ENCODE measurements around the gene STK16. TPM values are rescaled to one million over a fixed set of nuclear protein-coding genes. Genes with fewer than 3 reads are reported as not detected.

The STK16 gene
- total and polyA plus RNA-seq, 2 of the 13 experiments (the other 11 are each of a cell fraction or from before 2014, with no cell fraction given), result 28.0 to 50.9 TPM

DNA sequence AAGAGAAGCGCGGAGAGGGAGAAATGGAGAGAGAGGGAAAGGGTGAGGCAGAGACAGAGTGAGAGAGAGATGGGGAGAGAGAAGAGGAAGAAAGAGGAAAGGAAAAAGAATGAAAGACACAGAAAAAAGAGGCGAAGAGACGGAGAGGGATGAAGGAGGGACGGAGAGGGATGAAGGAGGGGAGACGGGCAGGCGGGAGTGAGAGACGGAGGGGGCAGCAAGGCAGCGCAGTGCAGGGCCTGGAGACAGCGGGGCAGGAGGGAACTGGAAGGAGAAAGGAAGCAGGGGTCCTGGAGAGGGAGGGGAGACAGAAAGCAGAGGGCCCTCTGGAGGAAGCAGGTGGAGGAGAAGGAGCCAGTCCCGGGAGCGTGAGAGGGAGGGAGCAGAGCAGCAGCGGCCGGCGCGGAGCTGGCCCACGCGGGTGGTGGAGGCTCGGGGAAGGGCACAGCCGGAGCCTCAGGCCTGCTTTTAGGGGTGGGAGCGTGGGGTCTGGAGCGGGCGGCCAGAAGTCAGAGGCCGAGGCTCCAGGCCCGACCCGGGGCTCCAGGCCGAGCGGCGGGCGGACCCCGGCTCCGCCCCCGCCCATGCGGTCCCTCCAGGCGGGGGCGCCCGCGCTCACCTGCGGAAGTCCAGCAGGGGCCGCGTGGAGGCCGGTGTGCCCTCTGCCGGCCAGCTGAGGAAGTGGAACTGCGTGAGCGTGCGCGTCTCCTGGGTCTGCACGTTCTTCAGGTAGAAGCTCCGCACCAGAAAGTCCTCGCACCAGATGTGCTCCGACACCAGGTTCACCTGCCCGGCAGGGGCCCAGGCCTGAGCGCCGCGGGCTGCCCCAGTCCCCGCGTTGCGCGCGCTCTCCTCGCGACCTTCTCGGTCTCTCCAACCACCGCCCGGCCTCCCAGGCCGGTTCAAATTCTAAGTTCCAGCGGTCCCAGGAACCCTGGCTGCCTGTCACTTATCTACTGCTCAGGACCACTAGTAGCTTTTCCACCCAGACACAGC, 49.4 kb downstream of the STK16 start (continued):
- TF ChIP-seq, protein P1, sequence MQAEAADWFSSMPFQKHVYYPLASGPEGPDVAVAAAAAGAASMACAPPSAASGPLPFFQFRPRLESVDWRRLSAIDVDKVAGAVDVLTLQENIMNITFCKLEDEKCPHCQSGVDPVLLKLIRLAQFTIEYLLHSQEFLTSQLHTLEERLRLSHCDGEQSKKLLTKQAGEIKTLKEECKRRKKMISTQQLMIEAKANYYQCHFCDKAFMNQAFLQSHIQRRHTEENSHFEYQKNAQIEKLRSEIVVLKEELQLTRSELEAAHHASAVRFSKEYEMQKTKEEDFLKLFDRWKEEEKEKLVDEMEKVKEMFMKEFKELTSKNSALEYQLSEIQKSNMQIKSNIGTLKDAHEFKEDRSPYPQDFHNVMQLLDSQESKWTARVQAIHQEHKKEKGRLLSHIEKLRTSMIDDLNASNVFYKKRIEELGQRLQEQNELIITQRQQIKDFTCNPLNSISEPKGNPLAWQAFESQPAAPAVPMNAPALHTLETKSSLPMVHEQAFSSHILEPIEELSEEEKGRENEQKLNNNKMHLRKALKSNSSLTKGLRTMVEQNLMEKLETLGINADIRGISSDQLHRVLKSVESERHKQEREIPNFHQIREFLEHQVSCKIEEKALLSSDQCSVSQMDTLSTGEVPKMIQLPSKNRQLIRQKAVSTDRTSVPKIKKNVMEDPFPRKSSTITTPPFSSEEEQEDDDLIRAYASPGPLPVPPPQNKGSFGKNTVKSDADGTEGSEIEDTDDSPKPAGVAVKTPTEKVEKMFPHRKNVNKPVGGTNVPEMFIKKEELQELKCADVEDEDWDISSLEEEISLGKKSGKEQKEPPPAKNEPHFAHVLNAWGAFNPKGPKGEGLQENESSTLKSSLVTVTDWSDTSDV (CRISPR knock-in tag; IDR thresholded peaks at IDR 0.05), result no peak
- TF ChIP-seq, protein P2, sequence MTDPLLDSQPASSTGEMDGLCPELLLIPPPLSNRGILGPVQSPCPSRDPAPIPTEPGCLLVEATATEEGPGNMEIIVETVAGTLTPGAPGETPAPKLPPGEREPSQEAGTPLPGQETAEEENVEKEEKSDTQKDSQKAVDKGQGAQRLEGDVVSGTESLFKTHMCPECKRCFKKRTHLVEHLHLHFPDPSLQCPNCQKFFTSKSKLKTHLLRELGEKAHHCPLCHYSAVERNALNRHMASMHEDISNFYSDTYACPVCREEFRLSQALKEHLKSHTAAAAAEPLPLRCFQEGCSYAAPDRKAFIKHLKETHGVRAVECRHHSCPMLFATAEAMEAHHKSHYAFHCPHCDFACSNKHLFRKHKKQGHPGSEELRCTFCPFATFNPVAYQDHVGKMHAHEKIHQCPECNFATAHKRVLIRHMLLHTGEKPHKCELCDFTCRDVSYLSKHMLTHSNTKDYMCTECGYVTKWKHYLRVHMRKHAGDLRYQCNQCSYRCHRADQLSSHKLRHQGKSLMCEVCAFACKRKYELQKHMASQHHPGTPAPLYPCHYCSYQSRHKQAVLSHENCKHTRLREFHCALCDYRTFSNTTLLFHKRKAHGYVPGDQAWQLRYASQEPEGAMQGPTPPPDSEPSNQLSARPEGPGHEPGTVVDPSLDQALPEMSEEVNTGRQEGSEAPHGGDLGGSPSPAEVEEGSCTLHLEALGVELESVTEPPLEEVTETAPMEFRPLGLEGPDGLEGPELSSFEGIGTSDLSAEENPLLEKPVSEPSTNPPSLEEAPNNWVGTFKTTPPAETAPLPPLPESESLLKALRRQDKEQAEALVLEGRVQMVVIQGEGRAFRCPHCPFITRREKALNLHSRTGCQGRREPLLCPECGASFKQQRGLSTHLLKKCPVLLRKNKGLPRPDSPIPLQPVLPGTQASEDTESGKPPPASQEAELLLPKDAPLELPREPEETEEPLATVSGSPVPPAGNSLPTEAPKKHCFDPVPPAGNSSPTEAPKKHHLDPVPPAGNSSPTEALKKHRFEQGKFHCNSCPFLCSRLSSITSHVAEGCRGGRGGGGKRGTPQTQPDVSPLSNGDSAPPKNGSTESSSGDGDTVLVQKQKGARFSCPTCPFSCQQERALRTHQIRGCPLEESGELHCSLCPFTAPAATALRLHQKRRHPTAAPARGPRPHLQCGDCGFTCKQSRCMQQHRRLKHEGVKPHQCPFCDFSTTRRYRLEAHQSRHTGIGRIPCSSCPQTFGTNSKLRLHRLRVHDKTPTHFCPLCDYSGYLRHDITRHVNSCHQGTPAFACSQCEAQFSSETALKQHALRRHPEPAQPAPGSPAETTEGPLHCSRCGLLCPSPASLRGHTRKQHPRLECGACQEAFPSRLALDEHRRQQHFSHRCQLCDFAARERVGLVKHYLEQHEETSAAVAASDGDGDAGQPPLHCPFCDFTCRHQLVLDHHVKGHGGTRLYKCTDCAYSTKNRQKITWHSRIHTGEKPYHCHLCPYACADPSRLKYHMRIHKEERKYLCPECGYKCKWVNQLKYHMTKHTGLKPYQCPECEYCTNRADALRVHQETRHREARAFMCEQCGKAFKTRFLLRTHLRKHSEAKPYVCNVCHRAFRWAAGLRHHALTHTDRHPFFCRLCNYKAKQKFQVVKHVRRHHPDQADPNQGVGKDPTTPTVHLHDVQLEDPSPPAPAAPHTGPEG (CRISPR knock-in tag; IDR thresholded peaks at IDR 0.05), result peak; percentile 80; the same call in 1 of the 2 replicates
- TF ChIP-seq TCF12 (IDR thresholded peaks at IDR 0.05) (no peak), TCF12 (CRISPR knock-in tag; IDR thresholded peaks at IDR 0.05) (peak; percentile 83; the same call in 1 of the 2 replicates), PHF8 (CRISPR knock-in tag; IDR thresholded peaks at IDR 0.05) (peak; percentile 89), KMT2B (CRISPR knock-in tag; IDR thresholded peaks at IDR 0.05) (peak; percentile 40; the same call in 1 of the 2 replicates)
- TF ChIP-seq, protein P3, sequence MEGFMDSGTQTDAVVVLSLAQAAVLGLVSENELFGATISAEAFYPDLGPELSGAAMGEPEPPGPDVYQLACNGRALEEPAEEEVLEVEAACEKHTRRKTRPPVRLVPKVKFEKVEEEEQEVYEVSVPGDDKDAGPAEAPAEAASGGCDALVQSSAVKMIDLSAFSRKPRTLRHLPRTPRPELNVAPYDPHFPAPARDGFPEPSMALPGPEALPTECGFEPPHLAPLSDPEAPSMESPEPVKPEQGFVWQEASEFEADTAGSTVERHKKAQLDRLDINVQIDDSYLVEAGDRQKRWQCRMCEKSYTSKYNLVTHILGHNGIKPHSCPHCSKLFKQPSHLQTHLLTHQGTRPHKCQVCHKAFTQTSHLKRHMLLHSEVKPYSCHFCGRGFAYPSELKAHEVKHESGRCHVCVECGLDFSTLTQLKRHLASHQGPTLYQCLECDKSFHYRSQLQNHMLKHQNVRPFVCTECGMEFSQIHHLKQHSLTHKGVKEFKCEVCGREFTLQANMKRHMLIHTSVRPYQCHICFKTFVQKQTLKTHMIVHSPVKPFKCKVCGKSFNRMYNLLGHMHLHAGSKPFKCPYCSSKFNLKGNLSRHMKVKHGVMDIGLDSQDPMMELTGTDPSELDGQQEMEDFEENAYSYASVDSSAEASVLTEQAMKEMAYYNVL (CRISPR knock-in tag; IDR thresholded peaks at IDR 0.05; ENCODE audit: borderline replicate concordance), result peak; percentile 73; the same call in 1 of the 2 replicates
- TF ChIP-seq, protein P4, sequence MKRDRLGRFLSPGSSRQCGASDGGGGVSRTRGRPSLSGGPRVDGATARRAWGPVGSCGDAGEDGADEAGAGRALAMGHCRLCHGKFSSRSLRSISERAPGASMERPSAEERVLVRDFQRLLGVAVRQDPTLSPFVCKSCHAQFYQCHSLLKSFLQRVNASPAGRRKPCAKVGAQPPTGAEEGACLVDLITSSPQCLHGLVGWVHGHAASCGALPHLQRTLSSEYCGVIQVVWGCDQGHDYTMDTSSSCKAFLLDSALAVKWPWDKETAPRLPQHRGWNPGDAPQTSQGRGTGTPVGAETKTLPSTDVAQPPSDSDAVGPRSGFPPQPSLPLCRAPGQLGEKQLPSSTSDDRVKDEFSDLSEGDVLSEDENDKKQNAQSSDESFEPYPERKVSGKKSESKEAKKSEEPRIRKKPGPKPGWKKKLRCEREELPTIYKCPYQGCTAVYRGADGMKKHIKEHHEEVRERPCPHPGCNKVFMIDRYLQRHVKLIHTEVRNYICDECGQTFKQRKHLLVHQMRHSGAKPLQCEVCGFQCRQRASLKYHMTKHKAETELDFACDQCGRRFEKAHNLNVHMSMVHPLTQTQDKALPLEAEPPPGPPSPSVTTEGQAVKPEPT (CRISPR knock-in tag; IDR thresholded peaks at IDR 0.05; ENCODE audit: low read depth), result 0 out of 2 replicates have a peak, but pooled peaks have one; percentile 58
- TF ChIP-seq, protein P5, sequence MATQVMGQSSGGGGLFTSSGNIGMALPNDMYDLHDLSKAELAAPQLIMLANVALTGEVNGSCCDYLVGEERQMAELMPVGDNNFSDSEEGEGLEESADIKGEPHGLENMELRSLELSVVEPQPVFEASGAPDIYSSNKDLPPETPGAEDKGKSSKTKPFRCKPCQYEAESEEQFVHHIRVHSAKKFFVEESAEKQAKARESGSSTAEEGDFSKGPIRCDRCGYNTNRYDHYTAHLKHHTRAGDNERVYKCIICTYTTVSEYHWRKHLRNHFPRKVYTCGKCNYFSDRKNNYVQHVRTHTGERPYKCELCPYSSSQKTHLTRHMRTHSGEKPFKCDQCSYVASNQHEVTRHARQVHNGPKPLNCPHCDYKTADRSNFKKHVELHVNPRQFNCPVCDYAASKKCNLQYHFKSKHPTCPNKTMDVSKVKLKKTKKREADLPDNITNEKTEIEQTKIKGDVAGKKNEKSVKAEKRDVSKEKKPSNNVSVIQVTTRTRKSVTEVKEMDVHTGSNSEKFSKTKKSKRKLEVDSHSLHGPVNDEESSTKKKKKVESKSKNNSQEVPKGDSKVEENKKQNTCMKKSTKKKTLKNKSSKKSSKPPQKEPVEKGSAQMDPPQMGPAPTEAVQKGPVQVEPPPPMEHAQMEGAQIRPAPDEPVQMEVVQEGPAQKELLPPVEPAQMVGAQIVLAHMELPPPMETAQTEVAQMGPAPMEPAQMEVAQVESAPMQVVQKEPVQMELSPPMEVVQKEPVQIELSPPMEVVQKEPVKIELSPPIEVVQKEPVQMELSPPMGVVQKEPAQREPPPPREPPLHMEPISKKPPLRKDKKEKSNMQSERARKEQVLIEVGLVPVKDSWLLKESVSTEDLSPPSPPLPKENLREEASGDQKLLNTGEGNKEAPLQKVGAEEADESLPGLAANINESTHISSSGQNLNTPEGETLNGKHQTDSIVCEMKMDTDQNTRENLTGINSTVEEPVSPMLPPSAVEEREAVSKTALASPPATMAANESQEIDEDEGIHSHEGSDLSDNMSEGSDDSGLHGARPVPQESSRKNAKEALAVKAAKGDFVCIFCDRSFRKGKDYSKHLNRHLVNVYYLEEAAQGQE (IDR thresholded peaks at IDR 0.05; ENCODE audit: borderline replicate concordance in 1 of 2, low read depth in 1 of 2, low read length in 2 of 2), result no peak; a peak in 3 of 4 replicates
